H9 (cell line): Measurements from ENCODE around the gene CMSS1. TPM values are rescaled to one million over a fixed set of nuclear protein-coding genes. Genes with fewer than 3 reads are reported as not detected.

Experiments
- DNase-seq: peaks from one replicate; pipeline ENCODE4 v3.0.0-alpha.2; 2017
- H2AFZ ChIP-seq: one replicate; pipeline ENCODE4 v1.6.1; 2013; ENCODE audit warnings: mild to moderate bottlenecking, low read length, control low read depth, moderate library complexity
- H2AK5ac ChIP-seq: 2 replicates; pipeline ENCODE4 v1.6.1; 2013; ENCODE audit warnings: low read length, control low read depth, mixed read lengths; ENCODE audit not compliant: insufficient read length
- H2BK120ac ChIP-seq: one replicate; pipeline ENCODE4 v1.6.1; 2013; ENCODE audit warnings: low read depth, mild to moderate bottlenecking, low read length, control low read depth, inconsistent platforms; ENCODE audit not compliant: poor library complexity, severe bottlenecking
- H2BK12ac ChIP-seq: 2 replicates; pipeline ENCODE4 v1.6.1; 2013; ENCODE audit warnings: low read length, control low read depth, mixed read lengths, low read depth; ENCODE audit not compliant: insufficient read length
- H2BK15ac ChIP-seq: 2 replicates; pipeline ENCODE4 v1.6.1; 2013; ENCODE audit warnings: low read depth, low read length, control low read depth
- H2BK20ac ChIP-seq: one replicate; pipeline ENCODE4 v1.6.1; 2013; ENCODE audit warnings: low read depth, mild to moderate bottlenecking, low read length, control low read depth, inconsistent platforms; ENCODE audit not compliant: poor library complexity, severe bottlenecking
- H2BK5ac ChIP-seq: 2 replicates; pipeline ENCODE4 v1.6.1; 2013; ENCODE audit warnings: low read length, control low read depth, mixed read lengths; ENCODE audit not compliant: insufficient read length
- H3K14ac ChIP-seq: 2 replicates; pipeline ENCODE4 v1.6.1; 2013; ENCODE audit warnings: low read length, control low read depth; ENCODE audit not compliant: insufficient read depth
- H3K18ac ChIP-seq: 2 replicates; pipeline ENCODE4 v1.6.1; 2013; ENCODE audit warnings: low read depth, mild to moderate bottlenecking, mixed read lengths, low read length, control low read depth; ENCODE audit not compliant: insufficient read length
- H3K23ac ChIP-seq: 2 replicates; pipeline ENCODE4 v1.6.1; 2013; ENCODE audit warnings: low read length, control low read depth, mixed read lengths, low read depth; ENCODE audit not compliant: insufficient read length
- H3K23me2 ChIP-seq: 2 replicates; pipeline ENCODE4 v1.6.1; 2013; ENCODE audit warnings: low read depth, mild to moderate bottlenecking, mixed read lengths, low read length, control low read depth; ENCODE audit not compliant: insufficient read length, poor library complexity, severe bottlenecking
- H3K27ac ChIP-seq: 2 replicates; pipeline ENCODE4 v1.5.1; 2013; ENCODE audit warnings: low read length, control low read depth, mixed read lengths, low read depth; ENCODE audit not compliant: insufficient read length
- H3K27me3 ChIP-seq: 2 replicates; pipeline ENCODE4 v1.6.1; 2013; ENCODE audit warnings: low read length, control low read depth, inconsistent platforms; ENCODE audit not compliant: insufficient read depth
- H3K4ac ChIP-seq: 2 replicates; pipeline ENCODE4 v1.6.1; 2013; ENCODE audit warnings: low read depth, mild to moderate bottlenecking, control low read depth, inconsistent platforms, low read length, moderate library complexity
- H3K4me1 ChIP-seq: 2 replicates; pipeline ENCODE4 v1.6.1; 2013; ENCODE audit warnings: low read length, control low read depth, inconsistent platforms; ENCODE audit not compliant: insufficient read depth
- H3K4me2 ChIP-seq: 2 replicates; pipeline ENCODE4 v1.6.1; 2013; ENCODE audit warnings: low read length, control low read depth, mixed read lengths; ENCODE audit not compliant: insufficient read length, insufficient read depth
- H3K56ac ChIP-seq: 2 replicates; pipeline ENCODE4 v1.6.1; 2013; ENCODE audit warnings: low read depth, mild to moderate bottlenecking, mixed read lengths, low read length, control low read depth; ENCODE audit not compliant: insufficient read length
- H3K79me1 ChIP-seq: 2 replicates; pipeline ENCODE4 v1.6.1; 2013; ENCODE audit warnings: low read depth, mild to moderate bottlenecking, moderate library complexity, low read length, control low read depth, inconsistent platforms; ENCODE audit not compliant: insufficient read depth, poor library complexity, severe bottlenecking
- H3K79me2 ChIP-seq: 2 replicates; pipeline ENCODE4 v1.6.1; 2013; ENCODE audit warnings: low read length, control low read depth, inconsistent platforms; ENCODE audit not compliant: insufficient read depth
- H3K9ac ChIP-seq: 2 replicates; pipeline ENCODE4 v1.6.1; 2013; ENCODE audit warnings: low read length, control low read depth, mixed read lengths; ENCODE audit not compliant: insufficient read length; ENCODE audit errors: extremely low read depth
- H3K9me3 ChIP-seq: one replicate; pipeline ENCODE4 v1.6.1; 2013; ENCODE audit warnings: low read depth, low read length, inconsistent platforms; ENCODE audit not compliant: control insufficient read depth
- H3T11ph ChIP-seq: one replicate; pipeline ENCODE4 v1.6.1; 2013; ENCODE audit warnings: mild to moderate bottlenecking, low read length, control low read depth, inconsistent platforms
- H4K20me1 ChIP-seq: one replicate; pipeline ENCODE4 v1.6.1; 2013; ENCODE audit not compliant: control insufficient read depth, insufficient read length, insufficient read depth
- H4K5ac ChIP-seq: 2 replicates; pipeline ENCODE4 v1.6.1; 2013; ENCODE audit warnings: low read depth, mild to moderate bottlenecking, mixed read lengths, low read length, control low read depth; ENCODE audit not compliant: insufficient read length
- H4K8ac ChIP-seq: replicated peaks from 2 replicates; pipeline ENCODE4 v1.6.1; 2013; ENCODE audit warnings: low read length, control low read depth, mixed read lengths, low read depth; ENCODE audit not compliant: insufficient read length
- H4K91ac ChIP-seq: 2 replicates; pipeline ENCODE4 v1.6.1; 2013; ENCODE audit warnings: low read depth, mild to moderate bottlenecking, moderate library complexity, mixed read lengths, low read length, control low read depth; ENCODE audit not compliant: insufficient read length
- H3K27ac Mint-ChIP-seq, 3 experiments: 2 replicates in 2 of 3; 3 replicates in 1 of 3; pipeline ENCODE4 v1.8.0; 2020 to 2021; ENCODE audit warnings: mixed read lengths in 3 of 3, mild to moderate bottlenecking in 1 of 3, moderate library complexity in 1 of 3
- H3K27me3 Mint-ChIP-seq: 2 replicates; pipeline ENCODE4 v1.8.0; 2021; ENCODE audit warnings: low read depth, mild to moderate bottlenecking, moderate library complexity, mixed read lengths
- H3K36me3 Mint-ChIP-seq, 3 experiments: 2 replicates in 2 of 3; 3 replicates in 1 of 3; pipeline ENCODE4 v1.8.0; 2020 to 2021; ENCODE audit warnings: low read depth in 3 of 3, mixed read lengths in 3 of 3; ENCODE audit not compliant: insufficient read depth in 1 of 3
- H3K4me1 Mint-ChIP-seq, 2 experiments: 2 replicates each; pipeline ENCODE4 v1.8.0; 2020; ENCODE audit warnings: mixed read lengths in 2 of 2
- H3K4me3 Mint-ChIP-seq, 2 experiments: 2 replicates in 1 of 2; 3 replicates in 1 of 2; pipeline ENCODE4 v1.8.0; 2020 to 2021; ENCODE audit warnings: mild to moderate bottlenecking in 2 of 2, mixed read lengths in 2 of 2, moderate library complexity in 1 of 2
- H3K9me3 Mint-ChIP-seq, 2 experiments: 2 replicates in 1 of 2; 3 replicates in 1 of 2; pipeline ENCODE4 v1.8.0; 2020; ENCODE audit warnings: mild to moderate bottlenecking in 2 of 2, mixed read lengths in 2 of 2, moderate library complexity in 1 of 2
- CTCF ChIP-seq: fragments of 200-600 bp; sonication (generic); conservative IDR thresholded peaks from 3 replicates; pipeline ENCODE4 v1.8.0; 2021; ENCODE audit warnings: antibody characterized with exemption, mild to moderate bottlenecking
- WGBS: extraction: QIAGEN DNeasy Blood & Tissue Kit; methylation state at CpG from one replicate; pipeline ENCODE4 v1.1.7; 2013; ENCODE audit warnings: missing lambda C conversion rate, low lambda C conversion rate, mixed read lengths; ENCODE audit not compliant: insufficient read length; ENCODE audit errors: extremely low coverage; 5-methylcytosine and 5-hydroxymethylcytosine counted together
- total RNA-seq: library from RNA; stranded (reverse); gene quantifications from 2 replicates; pipeline ENCODE4 v1.2.1, GENCODE V29; 2021

Gene CMSS1
- total RNA-seq, 1 experiment from 2014 or later = 61.8 TPM

- no peak overlapping the region for H2BK15ac ChIP-seq
- H2AK5ac ChIP-seq = no peak overlapping the region
- H3K4me1 ChIP-seq = no peaks in the 10 kb centered on the region
- H3K4me3 Mint-ChIP-seq = no peak overlapping the region
- no peak overlapping the region for H3K9ac ChIP-seq
- no peak for TF ChIP-seq CTCF
- no peak overlapping the region for H2BK20ac ChIP-seq
- H2BK12ac ChIP-seq = no peak overlapping the region
- no peak for DNase-seq
- H3K23ac ChIP-seq = no peak overlapping the region
- H3K4ac ChIP-seq = no peak overlapping the region
- H3K27me3 ChIP-seq = no peaks in the 10 kb centered on the region
- no peak overlapping the region for H4K5ac ChIP-seq
- no peak overlapping the region for H3T11ph ChIP-seq
- H3K23me2 ChIP-seq = no peaks in the 10 kb centered on the region
- no peak overlapping the region for H2BK120ac ChIP-seq
- no peak overlapping the region for H4K8ac ChIP-seq
- no peak overlapping the region for H3K27ac ChIP-seq
- no peak overlapping the region for H4K91ac ChIP-seq
- no peaks in the 10 kb centered on the region for H4K20me1 ChIP-seq
- no peaks in the 10 kb centered on the region for H3K9me3 Mint-ChIP-seq
- no peak overlapping the region for H3K14ac ChIP-seq
- H2BK5ac ChIP-seq = no peak overlapping the region
- no peak overlapping the region for H2AFZ ChIP-seq
- H3K18ac ChIP-seq = no peak overlapping the region
- peaks cover 11 to 15% of the 10 kb centered on the region in 2 experiments for H3K4me1 Mint-ChIP-seq
- no peaks in the 10 kb centered on the region for H3K9me3 ChIP-seq
- H3K27ac Mint-ChIP-seq = 0 out of 7 replicates have a peak overlapping the region, but pooled peaks of 1 of the 3 experiments have one; percentile 54
- H3K79me1 ChIP-seq = no peaks in the 10 kb centered on the region
- WGBS = no CpG with 5 or more reads among the region's 8 CpGs
- no peak overlapping the region for H3K4me2 ChIP-seq
- no peaks in the 10 kb centered on the region for H3K27me3 Mint-ChIP-seq
- no peak overlapping the region for H3K56ac ChIP-seq
- peaks cover 0 to 4% (median 1%) of the 10 kb centered on the region in 3 experiments; a peak in 2 of 7 replicates for H3K36me3 Mint-ChIP-seq
- no peaks in the 10 kb centered on the region for H3K79me2 ChIP-seq
Observed at GRCh38 chr3:100057716-100058575, 240.3 kb downstream of the CMSS1 start.
